ENCODE results near the gene TFEB.

The TFEB gene

DNA sequence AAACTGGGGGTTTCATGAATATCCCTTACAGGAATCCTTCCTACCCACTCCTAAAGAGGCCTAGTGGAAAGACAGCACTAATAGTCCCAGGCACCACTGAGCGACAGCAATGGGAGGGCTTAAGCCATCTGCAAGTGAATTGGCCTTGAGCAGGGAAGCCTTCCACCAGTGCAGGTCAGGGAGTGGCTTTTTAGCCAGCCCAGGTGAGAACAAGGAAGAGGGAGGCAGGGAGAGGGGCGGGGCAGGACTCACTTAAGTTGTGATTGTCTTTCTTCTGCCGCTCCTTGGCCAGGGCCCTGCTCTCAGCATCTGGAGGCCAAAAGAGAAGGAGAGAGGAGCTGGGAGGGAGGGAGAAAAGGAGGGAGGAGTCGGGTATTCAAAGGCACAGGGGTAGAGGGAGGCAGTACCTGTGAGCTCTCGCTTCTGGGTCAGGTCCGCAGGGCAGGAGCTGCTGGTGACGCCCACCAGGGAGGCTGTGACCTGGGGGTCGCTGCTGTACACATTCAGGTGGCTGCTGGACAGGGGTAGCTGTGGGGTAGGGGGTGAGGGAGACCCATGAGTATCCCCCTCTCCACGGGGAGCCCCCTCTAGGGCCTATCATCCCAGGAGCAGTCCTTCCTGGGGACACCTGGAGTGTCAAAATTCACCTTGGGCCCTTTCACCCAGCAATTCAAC, 47.8 kb downstream of the TFEB start:
- DNase-seq: no peak

DNA sequence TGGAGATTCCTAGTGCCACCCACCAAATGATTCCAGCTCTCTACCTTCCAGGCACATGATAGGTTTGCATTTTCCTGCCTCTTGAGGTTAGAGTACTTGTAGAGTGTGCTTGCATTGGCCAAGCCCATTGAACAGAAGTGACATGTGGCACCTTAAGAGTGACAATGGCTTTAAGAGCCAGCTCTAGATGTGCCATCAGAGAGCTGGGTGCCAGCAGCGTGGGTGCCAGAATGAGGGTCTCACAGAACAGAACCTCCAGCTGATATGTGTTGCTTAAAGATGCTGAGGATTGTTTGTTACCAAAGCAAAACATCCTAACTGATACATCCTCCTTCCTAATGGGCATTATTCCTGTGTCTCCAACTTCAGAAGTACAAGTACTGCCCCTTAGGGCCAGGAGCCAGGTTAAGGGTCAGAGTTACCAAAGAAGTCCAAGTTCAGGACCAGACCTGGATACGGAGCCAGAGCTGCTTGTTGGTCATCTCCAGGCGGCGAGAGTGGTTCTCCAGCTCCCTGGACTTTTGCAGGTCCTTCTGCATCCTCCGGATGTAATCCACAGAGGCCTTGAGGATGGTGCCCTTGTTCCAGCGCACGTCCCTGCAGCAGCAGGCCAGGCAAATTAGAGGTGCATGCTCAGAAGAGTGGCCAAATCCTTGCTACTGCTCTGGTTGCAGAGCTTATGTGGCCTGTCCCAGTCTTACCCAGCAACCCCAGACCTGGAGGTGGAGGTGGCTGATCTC, 49.6 kb downstream of the TFEB start:
- DNase-seq: no peak

DNA sequence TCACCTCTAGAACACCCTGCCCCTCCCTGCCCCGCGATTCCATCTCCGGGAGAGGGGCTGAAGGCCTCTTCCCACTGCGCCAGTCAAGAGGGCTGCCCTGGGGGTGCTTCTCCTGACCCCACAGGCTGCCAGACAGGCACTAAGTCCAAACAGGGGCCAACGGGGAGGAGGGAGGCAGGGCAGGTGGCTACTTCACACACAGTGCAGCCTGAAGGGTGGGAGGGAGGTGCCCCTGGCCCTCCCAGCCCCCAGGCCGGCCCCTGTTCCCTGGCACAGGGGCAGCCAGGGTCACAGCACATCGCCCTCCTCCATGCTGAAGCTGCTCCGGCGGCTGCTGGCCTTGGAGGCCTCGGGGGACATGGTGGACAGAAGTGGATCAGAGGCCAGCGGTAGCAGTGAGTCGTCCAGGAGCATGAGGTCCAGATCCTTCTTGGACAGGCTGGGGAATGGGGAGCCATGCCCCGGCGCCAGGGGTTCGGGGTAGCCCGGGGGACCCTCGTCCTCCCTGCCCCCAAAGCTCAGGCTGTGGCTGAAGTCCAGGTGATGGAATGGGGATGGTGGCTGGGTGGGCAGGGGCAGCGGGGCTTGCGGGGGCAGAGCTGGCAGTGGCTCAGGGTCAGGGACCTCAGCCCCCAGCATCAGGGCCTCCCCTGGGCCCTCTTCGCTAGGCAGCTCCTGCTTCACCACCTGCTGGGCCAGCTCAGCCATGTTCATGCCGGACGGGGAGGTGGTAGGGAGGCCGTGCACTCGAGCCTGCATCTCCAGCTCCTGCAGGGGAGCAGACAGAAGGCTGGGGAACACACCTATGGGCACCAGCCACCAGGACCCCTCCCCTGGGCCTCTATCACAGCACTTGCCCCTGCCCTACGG, 50.9 kb downstream of the TFEB start:
- no peak for DNase-seq

DNA sequence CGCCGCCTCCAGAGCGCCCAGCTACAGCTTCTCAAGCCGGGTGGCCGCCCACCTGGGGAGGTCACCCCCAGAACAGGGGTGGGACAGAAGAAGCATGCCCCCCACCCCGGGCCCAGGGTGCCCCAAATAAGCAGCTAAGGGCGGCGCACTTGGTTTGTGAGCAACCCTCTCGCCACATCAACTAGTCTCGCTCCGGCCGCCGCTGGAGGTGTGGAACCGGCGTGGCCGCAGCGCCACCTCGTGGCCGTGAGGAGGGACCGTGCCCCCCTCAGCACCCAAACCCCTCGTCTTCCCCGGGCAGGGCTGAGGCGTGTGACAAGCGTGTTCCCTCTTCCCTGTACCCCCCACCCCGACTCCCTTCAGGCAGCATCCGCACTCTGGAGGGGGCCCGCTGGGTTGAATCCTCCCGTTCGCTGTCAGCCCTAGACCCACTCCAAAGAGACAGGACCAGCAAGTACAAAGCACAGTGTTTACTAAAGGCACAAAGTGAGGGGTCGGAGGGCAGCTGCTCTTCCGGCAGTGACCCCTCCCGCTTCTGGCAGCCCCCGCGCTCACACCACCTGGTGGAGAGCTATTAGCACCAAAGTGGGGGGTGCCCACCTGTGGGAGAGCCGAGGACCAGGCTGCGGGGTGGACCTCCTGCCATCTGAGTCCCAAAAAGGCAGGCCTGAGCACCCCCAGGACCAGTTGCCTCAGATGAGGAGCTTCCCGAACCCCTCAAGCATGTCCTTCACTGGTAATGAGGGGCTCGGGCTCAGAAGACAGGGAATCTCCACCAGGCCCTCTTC, 51.7 kb downstream of the TFEB start:
- DNase-seq: peak; percentile 79

DNA sequence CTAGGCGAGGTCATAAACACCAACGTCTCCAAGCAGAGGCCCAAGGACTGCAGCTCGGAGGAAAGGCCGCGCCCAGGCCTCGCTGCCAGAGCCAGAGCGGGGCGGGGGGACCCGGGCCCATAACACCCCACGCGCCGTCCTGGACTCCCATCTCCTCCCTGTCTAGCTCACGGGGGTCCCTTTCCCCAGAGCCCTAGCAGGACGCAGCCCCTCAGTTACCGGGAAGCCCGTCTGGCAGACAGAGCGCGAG, 52.2 kb downstream of the TFEB start:
- DNase-seq: no peak

DNA sequence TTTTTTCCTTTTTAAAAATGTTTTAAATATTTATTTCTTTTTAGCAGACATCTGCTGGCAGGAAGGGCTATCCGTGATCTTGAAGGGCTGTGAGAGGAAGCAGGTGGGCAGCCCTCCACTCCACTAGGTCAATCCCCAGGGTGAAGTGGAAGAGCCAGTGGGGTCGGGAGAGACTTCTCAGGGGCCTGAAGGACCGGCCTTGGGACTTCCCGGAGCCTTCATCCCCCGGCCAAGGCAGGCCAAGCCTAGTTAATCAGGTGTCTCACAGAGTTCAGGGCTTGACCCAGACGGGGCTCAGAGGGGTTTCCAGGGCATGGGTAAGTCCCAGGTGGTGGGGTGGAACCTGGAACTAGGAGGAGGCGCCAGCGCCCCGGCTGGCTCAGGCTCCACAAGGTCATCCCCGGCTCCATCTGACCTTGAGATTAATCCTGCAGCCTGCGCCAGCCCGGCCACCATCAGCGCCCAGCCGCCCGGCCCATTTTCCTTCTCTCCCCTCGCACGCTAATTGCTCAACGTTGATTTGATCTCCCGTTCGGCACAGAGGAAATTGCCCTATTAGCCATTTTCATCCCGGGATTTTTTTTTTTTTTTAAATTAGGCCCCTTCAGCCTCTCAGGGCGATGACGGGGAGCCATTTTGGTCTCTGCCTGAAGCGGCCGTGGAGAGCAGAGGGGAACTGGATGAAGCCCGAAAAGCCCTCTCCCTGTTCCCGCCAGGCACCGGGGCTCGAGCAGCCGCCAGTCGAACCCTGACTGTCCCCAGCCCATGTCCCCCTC, 52.7 kb downstream of the TFEB start:
- DNase-seq: no peak

DNA sequence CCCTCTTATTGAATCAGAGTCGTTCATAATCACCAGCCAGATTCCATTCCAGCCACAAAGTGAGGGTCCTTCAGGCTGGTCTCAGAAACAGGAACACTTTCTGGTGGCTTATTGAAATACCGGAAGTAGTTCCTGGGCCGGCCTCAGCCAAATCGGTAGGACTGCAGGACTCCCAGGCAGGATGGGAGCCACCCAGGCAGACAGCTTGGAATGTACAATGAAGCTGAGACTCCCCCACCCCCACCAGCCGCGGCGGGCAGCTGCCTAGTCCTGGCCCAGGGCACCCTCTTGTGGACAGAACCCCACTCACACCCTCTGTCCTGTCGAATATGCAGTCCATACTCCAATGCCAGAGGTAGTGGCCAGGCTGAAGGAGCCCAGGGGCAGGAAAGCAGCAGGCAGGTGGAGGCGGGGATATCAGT, 53.3 kb downstream of the TFEB start:
- peak; percentile 66 for DNase-seq

DNA sequence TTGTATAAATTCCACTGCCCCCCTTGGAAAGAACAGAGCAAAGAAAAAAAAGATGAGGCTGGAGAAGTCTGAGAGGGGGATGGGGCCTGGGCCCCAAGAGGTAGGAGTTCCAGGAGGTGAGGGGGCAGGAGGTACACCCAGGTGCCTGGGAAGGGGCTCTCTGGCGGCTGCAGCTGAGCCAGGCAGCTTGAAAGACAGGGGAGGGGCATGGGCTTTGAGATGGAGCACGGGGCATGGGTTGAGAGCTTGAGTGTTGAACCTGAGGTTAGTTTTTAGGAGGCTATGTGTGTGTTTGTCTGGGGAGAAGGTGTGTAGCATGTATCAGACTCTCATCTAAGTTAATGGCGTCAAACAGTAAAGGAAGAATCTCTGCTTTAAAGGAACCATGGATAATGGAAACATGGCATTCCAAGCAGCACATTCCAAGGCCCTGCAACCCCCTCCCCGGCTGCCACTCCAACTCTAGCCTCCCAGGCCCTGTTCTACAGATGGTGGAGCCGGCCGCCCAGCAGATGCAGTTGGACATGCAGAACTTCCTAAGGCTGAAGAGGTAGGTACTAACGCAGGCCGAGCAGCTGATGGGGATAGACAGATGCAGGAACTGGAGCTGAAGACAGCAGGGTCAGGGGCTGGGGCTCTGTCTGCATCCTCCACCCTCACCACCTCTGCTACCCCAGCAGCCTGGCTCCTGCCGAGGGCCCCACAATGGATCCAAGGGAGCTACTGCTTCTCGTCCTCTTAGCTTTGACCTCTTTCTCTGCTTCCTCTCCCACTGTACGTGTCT, 55.0 kb downstream of the TFEB start:
- no peak for DNase-seq

DNA sequence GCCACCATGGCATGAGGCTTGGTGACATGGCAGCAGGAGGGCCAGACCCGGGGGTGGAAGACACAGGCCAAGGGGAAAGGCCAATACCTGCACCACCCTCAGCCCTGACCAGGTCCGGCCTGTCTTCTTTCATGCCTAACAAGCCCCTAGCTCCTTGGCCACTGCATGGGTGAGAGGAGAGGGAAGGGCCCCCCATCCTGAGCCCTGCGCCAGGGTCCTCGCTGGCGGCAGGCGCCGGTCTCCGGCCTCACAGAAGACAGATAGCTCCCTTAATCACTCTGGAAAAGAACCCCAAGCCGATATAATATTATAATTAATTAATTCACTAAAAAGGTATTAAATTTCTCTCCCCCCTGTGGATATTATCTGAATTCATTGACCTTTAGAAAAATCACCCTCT, 55.7 kb downstream of the TFEB start:
- DNase-seq: no peak

DNA sequence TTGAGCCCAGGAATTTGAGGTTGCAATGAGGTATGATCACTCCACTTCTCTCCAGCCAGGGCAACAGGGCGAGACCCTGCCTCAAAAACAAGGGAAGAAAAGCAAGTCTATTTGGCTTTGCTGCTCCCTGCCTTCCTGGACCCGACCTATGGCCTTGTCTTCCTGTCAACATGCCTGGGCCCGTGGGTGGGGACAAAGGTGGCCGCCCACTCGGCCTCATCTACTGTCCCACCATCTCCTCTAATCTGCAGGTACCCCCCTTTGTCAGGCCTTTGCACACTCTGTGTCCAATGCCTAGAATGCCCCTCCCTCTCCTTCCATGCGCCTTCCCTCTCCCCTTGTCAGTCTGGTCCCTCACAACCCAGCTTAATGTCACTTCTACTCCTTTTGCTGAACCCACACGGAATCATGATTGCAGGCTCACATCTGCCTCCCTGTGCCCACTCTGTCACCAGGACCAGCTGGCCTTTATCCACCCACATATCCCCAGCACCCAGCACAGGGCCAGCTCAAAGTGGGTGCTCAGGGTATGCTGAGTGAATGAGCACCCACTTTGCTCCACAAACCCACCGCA, 56.8 kb downstream of the TFEB start:
- no peak for DNase-seq

DNA sequence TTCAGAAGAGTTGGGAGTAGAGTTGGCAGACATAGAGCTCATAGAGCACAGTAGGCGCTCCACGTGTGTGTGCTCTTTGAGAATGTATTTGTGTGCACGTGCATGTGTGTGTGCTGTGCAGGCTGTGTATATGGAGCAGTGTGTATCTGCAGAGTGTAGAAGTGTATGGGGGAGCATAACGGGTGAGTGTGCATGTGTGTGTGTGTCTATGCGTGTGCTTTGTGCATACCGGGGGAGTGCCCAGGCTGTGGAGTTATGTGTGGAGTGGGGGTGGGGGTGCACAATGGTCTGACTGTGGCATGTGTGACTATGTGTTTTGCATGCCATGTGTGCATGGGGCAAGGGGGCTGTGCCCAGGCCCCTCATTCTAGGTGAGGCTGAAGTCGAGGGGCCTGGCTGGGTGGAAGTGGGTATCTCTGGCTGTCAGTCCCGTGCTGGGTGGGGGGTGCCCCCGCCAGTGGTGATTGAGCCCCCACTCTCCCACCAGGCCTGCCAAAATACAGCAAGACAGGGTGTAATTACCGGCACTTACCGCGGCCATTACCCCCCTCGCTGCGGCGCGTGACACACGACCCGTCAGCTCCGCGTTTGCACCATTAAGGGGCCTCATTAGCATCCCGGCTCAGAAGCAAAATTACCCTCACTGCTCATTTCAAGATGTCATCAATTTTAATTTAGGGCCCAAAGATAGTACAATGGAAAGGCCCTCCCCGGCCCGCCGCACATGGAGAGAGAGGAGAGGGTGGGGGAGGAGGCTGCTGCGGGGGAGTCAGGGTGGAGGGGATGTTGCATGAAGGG, 58.1 kb downstream of the TFEB start:
- DNase-seq: no peak

DNA sequence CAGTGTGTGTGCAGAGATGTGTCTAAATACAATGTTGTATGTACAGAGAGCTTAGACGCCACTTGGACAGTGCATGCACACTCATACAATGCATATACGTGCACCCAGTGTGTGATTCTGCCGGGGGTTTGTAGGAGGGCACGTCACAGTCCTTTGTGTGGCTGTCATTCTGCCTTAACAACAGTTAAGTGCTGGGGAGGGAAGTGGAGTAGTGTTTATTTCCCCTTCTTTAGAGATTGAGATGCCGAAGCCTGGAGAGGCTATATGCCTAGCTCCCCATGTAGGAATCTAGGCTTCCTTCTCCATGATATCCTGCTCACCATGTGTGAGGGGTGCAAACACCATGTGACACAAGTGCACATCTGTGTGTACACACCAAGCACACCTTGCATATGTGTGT, 59.0 kb downstream of the TFEB start:
- DNase-seq: no peak

DNA sequence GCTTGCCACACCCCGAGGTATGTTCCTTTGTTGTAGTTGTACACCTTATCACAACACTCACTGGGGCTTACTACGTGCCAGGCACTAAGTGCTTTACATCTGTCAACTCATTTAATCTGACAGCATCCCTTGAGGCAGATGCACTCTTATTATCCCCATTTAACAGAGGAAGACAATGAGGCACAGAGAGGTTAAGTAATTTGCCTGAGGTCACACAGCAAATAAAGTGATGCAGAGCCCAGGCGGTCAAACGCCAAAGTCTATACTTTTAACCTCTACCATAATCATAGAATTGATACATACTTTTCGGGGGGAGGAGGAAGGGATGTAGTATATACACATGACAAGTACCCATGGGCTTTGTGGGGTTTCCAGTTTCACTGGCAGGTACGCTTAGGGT, 59.4 kb downstream of the TFEB start:
- no peak for DNase-seq

DNA sequence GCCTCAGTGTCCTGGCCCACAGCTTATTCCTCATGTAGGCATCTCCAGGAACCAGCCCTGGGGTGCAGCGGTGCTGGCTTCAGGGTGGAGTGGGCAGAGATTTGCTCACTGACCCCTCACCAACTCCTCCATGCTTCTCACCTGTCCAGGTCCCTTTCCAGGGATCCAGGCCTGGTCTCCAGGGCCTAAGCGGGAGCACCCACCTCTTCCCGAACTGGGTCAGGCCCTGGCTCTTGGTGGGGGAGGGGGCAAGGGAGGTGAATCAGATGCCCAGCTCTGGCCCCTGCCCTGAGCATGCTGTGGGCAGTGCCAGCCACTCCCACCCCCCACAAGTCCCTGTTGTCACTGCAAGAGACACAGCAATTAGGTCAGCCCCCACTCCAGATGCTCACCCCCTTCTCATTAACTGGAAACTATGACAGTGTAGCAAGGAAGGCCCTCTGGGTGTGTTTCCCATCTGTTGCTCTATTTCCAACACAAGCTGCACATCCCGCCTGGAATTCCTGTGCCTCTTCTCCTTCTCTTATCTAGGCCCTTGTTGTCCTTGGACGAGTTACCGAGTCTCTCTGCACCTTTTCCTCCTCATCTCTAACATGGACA, 60.1 kb downstream of the TFEB start:
- no peak for DNase-seq

DNA sequence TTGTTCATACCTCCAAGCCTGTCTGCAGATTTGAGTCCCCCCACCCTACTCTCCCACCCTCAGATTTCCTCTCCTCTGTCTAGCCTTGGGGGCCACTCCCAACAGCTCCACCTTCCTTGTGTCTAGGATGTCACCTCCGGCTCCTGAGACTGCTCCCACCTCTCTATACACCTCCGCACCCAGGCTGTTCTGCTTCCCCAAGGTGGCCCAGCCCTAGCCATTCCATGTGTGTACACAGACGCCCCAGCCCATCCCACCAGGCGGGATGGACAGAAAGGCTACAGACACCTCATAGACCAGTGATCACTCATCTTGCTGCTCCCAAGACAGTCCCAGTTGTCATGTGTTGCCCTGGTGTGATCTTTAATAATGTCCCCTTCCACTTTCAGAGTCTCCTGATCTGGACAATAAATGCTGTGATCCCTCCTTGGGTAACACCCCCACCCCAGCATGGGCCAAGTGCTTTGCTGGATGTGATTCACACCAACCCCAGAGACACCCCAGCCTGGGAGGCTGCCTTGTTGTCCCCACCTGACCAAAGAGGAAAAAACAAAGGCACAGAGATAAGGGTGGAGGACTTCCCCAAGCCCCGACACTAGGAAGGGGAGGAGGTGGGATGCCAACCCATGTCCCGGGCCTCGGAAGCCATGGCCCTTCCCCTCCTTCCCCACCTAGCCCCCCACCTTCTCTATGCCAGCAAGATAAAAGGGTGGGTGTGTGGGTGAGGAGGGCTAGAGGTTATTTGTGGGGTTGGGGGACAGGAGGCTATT, 61.0 kb downstream of the TFEB start:
- DNase-seq: no peak

DNA sequence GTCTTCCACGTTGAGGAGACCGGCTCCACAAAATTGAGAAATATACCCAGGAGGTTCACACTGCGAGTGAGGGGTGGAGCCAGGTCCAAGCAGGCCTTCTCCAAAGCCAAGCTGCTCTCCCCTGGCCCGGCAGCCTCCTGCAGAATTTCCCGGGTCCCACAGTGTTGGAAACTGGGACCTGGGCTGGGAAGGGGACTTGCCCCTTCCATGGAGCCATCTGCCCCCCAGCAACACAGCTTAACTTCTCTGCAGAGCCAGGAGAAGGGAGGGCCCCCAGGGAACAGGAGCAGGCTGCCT, 61.8 kb downstream of the TFEB start:
- no peak for DNase-seq

DNA sequence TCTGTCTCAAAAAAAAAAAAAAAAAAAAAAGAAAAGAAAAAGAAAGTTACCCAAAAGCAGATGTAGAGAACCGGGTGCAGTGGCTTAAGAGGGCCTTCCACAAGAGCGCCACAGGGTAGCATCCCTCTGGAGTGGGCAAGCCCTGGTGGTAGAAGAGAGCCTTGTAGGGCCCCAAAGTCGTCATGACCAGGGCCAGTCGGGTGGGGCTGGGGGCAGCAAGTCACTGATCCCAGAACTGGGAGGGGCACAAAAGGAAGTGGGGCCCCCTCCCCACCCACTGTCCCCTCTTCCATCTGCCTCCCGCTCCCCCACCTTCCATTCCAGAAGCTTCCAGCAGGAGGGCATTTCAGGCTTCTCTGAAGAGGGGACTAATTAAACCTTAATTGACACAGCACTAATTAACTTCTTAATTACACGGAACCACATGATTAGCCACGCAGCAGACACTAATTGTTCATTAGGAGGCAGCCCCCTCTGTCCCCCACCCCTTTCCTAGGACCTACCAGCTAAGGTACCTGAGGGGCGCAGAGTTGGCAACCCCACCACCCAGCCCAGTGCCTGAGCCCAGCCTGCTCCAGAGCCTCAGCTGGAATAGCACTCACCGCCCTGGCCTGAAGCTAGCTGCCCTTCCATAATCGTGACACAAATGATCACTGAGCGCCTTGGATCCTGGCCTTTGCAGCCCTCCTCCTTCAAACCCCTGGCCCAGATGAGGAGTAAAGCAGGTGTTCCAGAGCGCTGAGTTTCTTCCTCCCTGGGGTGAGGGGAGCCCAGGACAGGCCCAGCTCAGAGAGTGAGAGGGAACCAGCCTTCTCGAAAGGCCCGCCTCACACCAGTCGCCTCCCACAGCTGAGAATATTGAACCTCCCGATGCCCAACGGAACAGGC, 62.3 kb downstream of the TFEB start:
- no peak for DNase-seq

DNA sequence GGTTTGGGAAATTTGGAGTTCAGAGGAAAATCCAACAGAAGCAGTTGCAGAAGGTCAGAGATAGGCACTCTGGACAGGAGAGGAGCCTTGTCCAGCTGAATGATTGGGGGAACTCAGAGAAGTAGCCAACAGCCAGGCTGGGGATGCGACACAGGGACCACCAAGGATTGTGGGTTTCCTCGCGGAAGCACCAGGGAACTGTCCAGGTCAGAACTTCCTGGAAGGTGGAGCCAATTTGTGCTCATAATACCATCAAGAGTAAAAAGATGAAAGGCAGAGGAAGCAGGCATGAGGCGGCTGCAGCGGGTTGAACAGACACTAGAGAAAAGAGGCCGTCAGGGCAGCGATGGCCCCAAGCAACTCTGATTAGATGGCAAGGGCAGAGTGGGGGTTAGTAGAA, 63.4 kb downstream of the TFEB start:
- DNase-seq: no peak
